WTC11 (cell line): ENCODE data around the gene NEDD8.

Experiments used
- ARID4B ChIP-seq: sonication (generic); formaldehyde crosslinking; IDR thresholded peaks from 2 replicates; pipeline ENCODE4 v1.8.0; 2023; ENCODE audit warnings: missing genetic modification reagents, mild to moderate bottlenecking, borderline replicate concordance
- ATF3 ChIP-seq: sonication (generic); formaldehyde crosslinking; conservative IDR thresholded peaks from 2 replicates; pipeline ENCODE4 v1.8.1; 2022; ENCODE audit warnings: mild to moderate bottlenecking, missing genetic modification reagents
- CTCF ChIP-seq: fragments of 200-600 bp; IDR thresholded peaks from 2 replicates; pipeline ENCODE4 v1.8.0; 2022; ENCODE audit warnings: antibody characterized with exemption
- E2F1 ChIP-seq: sonication (generic); formaldehyde crosslinking; IDR thresholded peaks from 2 replicates; pipeline ENCODE4 v1.8.0; 2022; ENCODE audit warnings: mild to moderate bottlenecking, missing genetic modification reagents
- E2F5 ChIP-seq: sonication (generic); formaldehyde crosslinking; IDR thresholded peaks from 2 replicates; pipeline ENCODE4 v1.8.1; 2022; ENCODE audit warnings: mild to moderate bottlenecking, moderate library complexity, missing genetic modification reagents
- IRF1 ChIP-seq: sonication (generic); formaldehyde crosslinking; IDR thresholded peaks from 2 replicates; pipeline ENCODE4 v1.8.0; 2023; ENCODE audit warnings: missing genetic modification reagents
- KAT7 ChIP-seq: sonication (generic); formaldehyde crosslinking; IDR thresholded peaks from 2 replicates; pipeline ENCODE4 v1.8.1; 2023; ENCODE audit warnings: missing genetic modification reagents, mild to moderate bottlenecking, borderline replicate concordance
- MAX ChIP-seq: sonication (generic); formaldehyde crosslinking; IDR thresholded peaks from 2 replicates; pipeline ENCODE4 v1.8.0; 2022; ENCODE audit warnings: mild to moderate bottlenecking, missing genetic modification reagents
- PRDM15 ChIP-seq: sonication (generic); formaldehyde crosslinking; IDR thresholded peaks from 2 replicates; pipeline ENCODE4 v1.8.0; 2022; ENCODE audit warnings: missing genetic modification reagents
- RORB ChIP-seq: fragments of 250-450 bp; sonication (Bioruptor Pico); IDR thresholded peaks from 2 replicates; pipeline ENCODE4 v1.9.0; 2021; ENCODE audit warnings: mild to moderate bottlenecking
- TEAD4 ChIP-seq: sonication (generic); formaldehyde crosslinking; IDR thresholded peaks from 2 replicates; pipeline ENCODE4 v1.8.0; 2022; ENCODE audit warnings: mild to moderate bottlenecking, missing genetic modification reagents
- ZBTB21 ChIP-seq: sonication (generic); formaldehyde crosslinking; IDR thresholded peaks from 2 replicates; pipeline ENCODE4 v1.8.1; 2023; ENCODE audit warnings: mild to moderate bottlenecking, missing genetic modification reagents, borderline replicate concordance
- ZNF416 ChIP-seq: fragments of 250-450 bp; sonication (Bioruptor Pico); IDR thresholded peaks from 2 replicates; pipeline ENCODE4 v1.9.0; 2021; ENCODE audit warnings: mild to moderate bottlenecking, inconsistent platforms

- no peak for TF ChIP-seq ATF3 (CRISPR knock-in tag)
- no peak for TF ChIP-seq CTCF
- no peak for TF ChIP-seq E2F5 (CRISPR knock-in tag)
- no peak for TF ChIP-seq IRF1 (CRISPR knock-in tag)
- TF ChIP-seq ZBTB21, result no peak
- no peak for TF ChIP-seq ZNF416 (CRISPR knock-in tag)
- TF ChIP-seq TEAD4, result no peak
- no peak for TF ChIP-seq MAX
- TF ChIP-seq E2F1, result no peak
- TF ChIP-seq KAT7, result no peak
- no peak for TF ChIP-seq PRDM15 (CRISPR knock-in tag)
- no peak for TF ChIP-seq ARID4B (CRISPR knock-in tag)
- no peak for TF ChIP-seq RORB (CRISPR knock-in tag)
These were observed 1.3 kb upstream of the NEDD8 start for GRCh38 chr14:24233538-24233866.
